Measurements from ENCODE around the gene ANO4. TPM values are rescaled to one million over a fixed set of nuclear protein-coding genes. Genes with fewer than 3 reads are reported as not detected.

Gene ANO4
- total RNA-seq, 4 donors from 2014 or later = 0.56 to 2.4 (median 1.1) TPM

DNA sequence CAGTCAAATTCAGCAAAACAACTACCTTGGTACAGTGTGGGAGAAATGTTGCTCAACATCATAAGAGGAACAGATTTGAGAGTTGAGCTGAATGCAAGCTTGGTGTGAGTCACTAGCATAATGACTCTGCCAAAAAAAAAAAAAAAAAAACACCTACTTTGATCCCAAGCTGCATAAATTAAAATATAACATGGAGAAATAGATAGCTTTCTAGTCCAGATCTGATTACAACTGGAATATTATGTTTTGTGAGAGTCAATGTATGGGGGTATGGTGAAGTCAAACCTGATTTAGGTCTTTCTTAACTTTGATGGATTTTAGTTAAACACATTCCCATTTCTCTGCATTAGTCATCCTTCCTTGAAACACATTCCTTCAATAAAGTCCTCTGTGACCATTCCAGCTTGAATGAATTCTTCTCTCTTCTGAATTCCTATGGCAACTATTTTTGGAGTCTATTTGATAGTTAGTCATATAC is 227.4 kb downstream of the ANO4 start:
- DNase-seq (ENCODE audit: low spot score) (no peak), ATAC-seq (ENCODE audit: low FRiP score) (peak; percentile 91)
- TF ChIP-seq CTCF (IDR thresholded peaks at IDR 0.05) = no peak

GRCh38 chr12:101027200-101027599 is 232.6 kb downstream of the ANO4 start:
- ATAC-seq (ENCODE audit: low FRiP score) (no peak), DNase-seq (ENCODE audit: low spot score) (no peak)
- no peak for TF ChIP-seq CTCF (IDR thresholded peaks at IDR 0.05)

DNA sequence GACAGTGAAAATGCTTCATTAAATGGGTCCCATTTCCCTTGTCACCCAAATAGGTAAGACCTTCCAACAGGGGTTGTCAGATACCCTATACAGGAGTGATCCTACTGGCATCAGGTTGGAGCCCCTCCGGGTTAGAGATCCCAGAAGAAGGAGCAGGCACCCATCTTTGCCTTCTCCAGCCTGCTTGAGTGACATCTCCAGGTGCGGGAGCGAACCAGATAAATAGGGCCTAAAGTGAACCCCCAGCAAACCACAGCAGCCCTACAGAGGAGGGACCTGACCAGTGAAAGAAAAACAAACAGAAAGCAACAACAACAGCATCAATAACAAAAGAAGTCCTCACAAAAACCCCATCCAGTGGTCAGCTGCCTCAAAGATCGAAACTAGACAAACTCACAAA is 233.2 kb downstream of the ANO4 start:
- TF ChIP-seq CTCF (IDR thresholded peaks at IDR 0.05) = no peak
- ATAC-seq (ENCODE audit: low FRiP score) = no peak

DNA sequence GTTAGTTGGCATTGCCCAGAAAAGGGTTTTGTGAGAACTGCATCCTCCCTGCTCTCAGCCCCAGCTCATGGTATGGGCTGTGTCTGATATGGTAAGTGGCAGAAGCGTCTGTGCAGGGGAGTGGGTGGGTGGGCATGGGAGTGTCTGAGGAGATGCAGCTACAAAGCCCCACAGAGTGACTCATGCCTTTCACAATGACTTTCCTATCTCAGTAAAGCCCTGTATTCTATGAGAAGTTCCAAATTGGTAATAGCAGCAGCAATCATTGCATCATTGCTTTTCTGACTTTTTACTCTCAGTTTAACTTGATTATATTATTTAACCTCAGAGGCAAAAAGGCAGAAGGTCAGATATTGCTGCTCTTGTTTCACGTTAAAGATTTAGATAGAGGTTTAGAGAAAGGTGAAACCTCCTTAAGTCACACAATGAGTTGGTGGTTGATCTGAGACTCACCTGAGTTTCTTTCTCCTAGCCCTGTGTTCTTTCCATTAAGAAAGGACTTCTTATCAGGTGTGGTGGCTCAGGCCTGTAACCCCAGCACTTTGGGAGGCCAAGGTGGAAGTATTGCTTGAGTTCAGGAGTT is 243.8 kb downstream of the ANO4 start:
- ATAC-seq (ENCODE audit: low FRiP score) (no peak), DNase-seq (ENCODE audit: low spot score) (no peak)
- no peak for TF ChIP-seq CTCF (IDR thresholded peaks at IDR 0.05)

More for the DNA sequence above, 233.2 kb downstream of the ANO4 start:
- DNase-seq (ENCODE audit: low spot score) = no peak

- ATAC-seq (ENCODE audit: low FRiP score) (no peak), DNase-seq (ENCODE audit: low spot score) (no peak)
- TF ChIP-seq CTCF (IDR thresholded peaks at IDR 0.05) = no peak
Measured at GRCh38 chr12:101039848-101040531, 245.4 kb downstream of the ANO4 start.

DNA sequence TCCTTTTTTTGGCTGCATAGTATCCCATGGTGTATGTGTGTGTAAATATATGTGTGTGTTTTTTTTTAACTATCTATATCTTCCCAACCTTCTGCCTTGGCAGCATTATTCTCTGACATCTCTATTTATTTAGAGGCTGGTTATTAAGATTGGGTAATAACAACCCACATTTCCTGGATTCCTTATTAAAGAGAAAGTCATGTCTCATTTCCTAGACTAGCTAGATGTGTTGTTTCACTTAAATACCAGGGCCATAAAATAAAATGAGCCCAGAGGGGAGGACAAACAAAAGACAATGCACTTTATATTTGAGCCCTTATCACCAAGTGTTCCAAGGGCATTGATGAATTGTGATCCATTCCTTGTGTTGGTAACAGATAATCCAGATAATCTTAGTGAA is 246.4 kb downstream of the ANO4 start:
- no peak for TF ChIP-seq CTCF (IDR thresholded peaks at IDR 0.05)
- DNase-seq (ENCODE audit: low spot score) (no peak), ATAC-seq (ENCODE audit: low FRiP score) (no peak)

GRCh38 chr12:101042211-101042610 is 247.6 kb downstream of the ANO4 start:
- DNase-seq (ENCODE audit: low spot score) = no peak
- no peak for ATAC-seq (ENCODE audit: low FRiP score)
- no peak for TF ChIP-seq CTCF (IDR thresholded peaks at IDR 0.05)
